GM19240 (cell line): Measurements from ENCODE around the gene CCDC33.

Source experiments
- DNase-seq: peaks from one replicate; pipeline ENCODE4 v3.0.0; 2011; ENCODE audit warnings: low spot score; ENCODE audit not compliant: insufficient read length

CCDC33 gene

DNA sequence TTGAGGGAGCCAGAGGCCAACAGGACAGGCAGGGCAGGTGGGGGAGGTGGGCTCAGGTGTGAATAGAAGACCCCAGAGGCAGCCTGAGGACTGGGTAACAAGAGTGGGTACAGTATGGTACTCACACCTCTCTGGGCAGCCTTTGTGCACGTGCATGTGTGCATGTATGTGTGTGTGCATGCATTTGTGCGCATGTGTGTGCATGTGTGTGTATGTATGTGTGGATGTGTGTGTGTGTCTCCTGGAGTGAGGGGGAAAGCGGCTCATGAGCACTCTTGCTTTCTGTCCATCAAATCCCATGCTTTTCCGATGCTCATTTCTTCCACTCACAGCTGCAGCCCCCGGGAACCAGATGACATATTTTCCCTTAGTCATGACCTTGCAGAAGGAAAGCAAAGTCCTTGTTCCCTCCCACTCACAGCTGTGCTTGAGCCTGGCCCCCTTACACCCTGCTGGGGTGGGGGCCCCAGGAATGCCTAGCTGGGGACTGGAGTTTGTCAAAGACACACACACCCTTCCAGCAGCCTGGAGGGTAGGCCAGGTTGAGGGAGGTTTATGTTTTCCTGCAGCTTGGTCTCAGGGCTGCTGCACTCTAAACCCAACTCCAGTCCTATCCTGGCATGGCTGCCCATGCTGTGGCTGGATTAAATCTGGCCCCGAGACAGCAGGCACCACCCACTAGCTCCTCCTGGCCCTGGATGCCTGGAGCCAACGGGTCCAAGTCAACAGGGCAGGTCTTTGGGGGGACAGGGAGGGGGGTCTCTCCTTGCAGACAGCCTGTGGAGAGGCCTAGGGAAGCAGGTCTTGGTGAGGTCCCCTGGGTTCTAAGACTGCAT lies 22.5 kb downstream of the CCDC33 start:
- no peak for DNase-seq

GRCh38 chr15:74259292-74259648 lies 23.1 kb downstream of the CCDC33 start:
- DNase-seq, result no peak

- DNase-seq, result no peak
Observed at GRCh38 chr15:74259821-74260607, 23.9 kb downstream of the CCDC33 start.

DNA sequence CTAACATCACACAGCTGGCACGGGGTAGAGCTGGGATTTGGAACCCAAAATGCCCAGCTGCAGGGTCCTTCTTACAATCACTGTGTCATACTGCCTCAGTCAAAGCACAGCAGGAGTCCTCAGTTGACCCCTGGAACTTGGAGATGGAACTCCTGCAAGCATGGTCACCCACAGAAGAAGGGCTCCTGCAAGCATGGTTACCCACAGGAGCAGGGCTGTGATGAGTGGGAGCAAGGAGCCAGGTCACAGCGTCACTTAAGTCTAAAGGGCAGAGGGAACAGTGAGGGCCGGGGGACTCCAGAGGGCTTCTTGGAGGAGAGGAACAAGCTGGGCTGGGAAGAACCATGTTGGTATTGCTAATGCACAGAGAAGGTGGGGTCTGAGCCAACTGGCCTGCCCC lies 24.9 kb downstream of the CCDC33 start:
- DNase-seq, result no peak

DNA sequence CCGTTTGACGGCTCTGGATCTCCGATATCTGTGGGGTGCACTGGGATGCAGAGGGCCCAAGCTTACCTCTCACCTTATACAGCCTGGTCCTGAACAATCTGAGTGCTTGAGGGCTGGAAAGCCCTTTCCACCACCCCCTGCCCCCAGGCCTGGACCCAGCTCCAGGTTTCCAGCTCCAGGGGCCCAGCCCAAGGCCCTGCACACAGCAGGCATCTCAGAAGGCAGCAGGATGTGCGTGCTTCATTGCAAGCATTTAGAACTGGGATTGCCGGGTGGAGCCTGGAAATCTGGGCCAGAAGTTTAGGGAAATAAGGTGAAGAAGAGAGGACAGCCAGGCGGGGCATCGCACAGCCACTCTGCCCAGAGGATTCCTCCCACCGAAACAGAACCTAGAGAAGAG lies 25.6 kb downstream of the CCDC33 start:
- DNase-seq, result no peak

GRCh38 chr15:74262151-74262550 lies 26.0 kb downstream of the CCDC33 start:
- no peak for DNase-seq

- DNase-seq, result no peak
Observed at GRCh38 chr15:74262625-74263024, 26.5 kb downstream of the CCDC33 start.

- DNase-seq, result no peak
Observed at GRCh38 chr15:74263466-74263865, 27.3 kb downstream of the CCDC33 start.

GRCh38 chr15:74264081-74264501 lies 28.0 kb downstream of the CCDC33 start:
- DNase-seq, result no peak

DNA sequence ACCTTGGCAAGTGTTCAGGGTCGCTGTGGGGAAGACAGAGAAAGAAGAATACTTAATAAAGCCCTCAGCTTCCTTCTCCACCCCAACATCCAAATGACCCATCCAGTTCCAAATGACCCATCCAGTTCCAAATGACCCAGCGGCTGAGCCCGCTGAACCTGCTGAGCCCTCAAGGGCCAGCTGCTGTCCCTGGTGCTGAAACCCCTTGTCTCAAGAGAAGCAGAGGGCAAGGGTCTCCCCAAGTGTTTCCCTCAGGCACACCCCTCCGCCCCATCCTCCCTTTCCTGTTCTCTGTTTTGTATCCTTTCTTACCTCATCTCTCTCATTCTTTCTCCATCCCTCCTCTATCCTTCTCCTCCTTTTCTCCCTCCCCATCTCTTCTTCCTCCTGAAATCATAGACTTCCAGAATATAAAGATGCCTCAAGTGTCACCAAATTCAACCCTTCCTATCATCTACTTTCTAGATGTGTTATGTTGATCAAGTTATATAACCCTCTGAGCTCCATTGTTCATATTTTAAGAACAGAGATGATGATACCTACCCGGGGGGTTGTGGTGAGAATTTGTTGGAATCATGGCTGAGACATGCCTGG lies 29.0 kb downstream of the CCDC33 start:
- no peak for DNase-seq

- no peak for DNase-seq
Observed at GRCh38 chr15:74268020-74268419, 31.9 kb downstream of the CCDC33 start.

- DNase-seq, result no peak
Observed at GRCh38 chr15:74269362-74270035, 33.4 kb downstream of the CCDC33 start.

DNA sequence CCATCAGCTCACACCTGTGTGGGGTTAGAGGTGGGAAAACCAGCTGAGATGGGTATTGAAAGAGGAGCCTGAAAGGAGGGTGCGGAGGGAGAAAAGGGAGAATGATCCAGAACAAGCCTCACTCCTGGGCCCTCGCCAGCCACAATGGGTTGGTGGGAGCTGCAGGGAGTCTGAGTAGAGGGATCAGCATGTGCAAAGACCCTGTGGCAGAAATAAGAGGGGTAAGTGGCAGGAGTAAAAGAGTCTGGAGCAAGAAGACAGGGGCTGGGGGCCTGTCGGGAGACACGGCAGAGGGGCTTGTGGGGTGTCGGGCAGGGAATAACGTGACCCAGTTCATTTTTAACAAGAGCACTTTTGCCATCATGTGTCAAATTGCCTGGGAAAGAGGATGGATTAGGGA lies 34.0 kb downstream of the CCDC33 start:
- DNase-seq, result no peak

GRCh38 chr15:74270854-74271520 lies 34.9 kb downstream of the CCDC33 start:
- no peak for DNase-seq

DNA sequence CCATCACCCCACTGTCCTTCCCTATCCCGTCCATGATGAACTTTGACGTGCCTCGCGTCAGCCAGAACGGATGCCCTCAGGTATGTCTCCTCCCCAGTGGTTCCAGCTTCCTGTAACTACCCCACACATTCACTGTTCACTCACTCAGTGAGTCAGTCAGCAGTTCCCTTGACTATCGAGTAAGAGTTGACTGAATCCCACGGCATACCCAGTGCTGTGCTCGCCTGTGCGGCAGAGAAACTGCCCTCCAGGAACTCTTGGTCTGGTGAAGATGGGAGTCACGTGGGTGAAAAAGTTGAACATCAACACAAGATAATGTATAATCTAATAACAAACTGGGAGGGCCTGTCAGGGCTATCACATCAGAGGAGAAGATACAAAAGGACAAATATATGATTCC lies 36.7 kb downstream of the CCDC33 start:
- DNase-seq, result no peak

DNA sequence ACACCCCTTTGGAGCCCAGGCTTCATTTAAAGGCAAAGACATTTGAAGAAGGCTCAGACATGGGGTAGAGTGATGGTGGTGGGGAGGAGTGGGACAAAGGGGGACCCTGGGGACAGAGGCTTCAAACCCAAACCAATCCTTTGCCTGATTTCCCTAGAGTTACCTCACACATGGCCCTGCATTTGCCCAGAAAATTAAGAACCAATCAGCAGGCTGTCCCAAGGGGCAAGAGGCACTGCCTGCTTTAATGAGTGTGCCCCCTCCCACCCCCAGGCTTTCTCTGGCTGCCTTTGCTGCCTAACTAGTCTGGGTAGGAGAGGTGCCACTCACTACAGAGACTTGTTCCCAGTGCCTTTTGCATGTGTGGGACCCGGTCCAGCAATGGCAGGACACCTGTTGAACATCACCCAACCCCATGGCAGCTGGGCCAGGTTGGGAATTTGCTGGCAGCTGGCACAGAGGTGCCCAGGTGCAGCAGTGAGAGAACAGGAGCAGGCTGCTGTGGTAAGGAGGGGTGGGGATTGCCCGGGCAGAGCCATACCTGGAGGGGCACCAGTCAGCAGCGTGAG lies 38.4 kb downstream of the CCDC33 start:
- no peak for DNase-seq

DNA sequence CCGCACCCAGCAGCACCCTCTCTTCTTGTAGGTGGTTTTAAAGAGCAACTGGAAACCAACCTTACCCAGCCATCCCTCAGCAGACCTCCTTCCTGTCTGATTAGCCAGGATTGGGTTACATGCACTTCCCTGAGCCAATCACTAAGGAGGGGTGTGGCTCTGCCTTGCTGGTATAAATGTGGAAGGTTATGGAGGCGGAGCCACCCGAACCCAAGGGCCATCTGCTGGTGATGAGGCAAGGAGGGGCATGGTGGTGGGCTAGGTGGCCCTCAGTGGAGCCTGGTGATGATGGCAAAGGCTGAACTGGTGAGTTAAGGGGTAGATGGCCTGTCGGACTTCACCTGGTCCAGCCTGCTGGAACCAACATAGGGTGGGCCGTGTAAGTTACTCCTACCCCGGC lies 39.8 kb downstream of the CCDC33 start:
- DNase-seq, result no peak

DNA sequence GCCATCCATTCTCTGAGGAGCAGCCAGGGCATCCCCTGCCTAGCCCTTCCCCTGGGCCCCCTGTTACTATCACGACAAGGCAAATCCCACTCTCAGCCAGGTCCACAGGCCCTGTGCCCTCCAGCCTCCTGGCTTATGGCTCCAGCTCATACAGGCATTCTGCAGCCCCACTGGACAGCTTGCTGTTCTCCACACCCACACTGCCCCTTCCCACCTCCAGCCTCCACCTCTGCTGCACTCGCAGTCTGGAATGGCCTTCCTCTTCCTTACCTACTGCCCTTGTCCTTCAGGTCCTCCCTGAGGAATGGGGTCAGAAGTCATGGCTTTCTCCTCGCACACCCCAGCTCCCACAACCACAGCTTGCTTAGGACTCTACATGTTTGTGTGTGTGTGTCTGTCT lies 40.4 kb downstream of the CCDC33 start:
- no peak for DNase-seq

- DNase-seq, result no peak
Observed at GRCh38 chr15:74277242-74277810, 41.2 kb downstream of the CCDC33 start.

GRCh38 chr15:74278207-74278606 lies 42.1 kb downstream of the CCDC33 start:
- no peak for DNase-seq
